Bronchial epithelial cell (primary cell): Measurements from ENCODE around the gene SALL3. TPM values are rescaled to one million over a fixed set of nuclear protein-coding genes. Genes with fewer than 3 reads are reported as not detected.

ENCODE experiments used
- DNase-seq: peaks from one replicate; pipeline ENCODE4 v3.0.0-alpha.2; 2010; ENCODE audit warnings: low read depth
- FAIRE-seq: peaks from 2 replicates; lab custom pipeline; 2011; peaks lifted over from hg19 to GRCh38; lab: Jason Lieb, UNC
- H3K27me3 ChIP-seq: 2 replicates; pipeline ENCODE4 v1.5.1; 2011; ENCODE audit warnings: low read length; ENCODE audit not compliant: control insufficient read depth, insufficient read depth
- H3K36me3 ChIP-seq: 2 replicates; pipeline ENCODE4 v1.5.1; 2011; ENCODE audit warnings: low read length; ENCODE audit not compliant: control insufficient read depth, insufficient read depth
- H3K4me3 ChIP-seq: 2 replicates; pipeline ENCODE4 v1.5.1; 2011; ENCODE audit warnings: mild to moderate bottlenecking, low read depth, low read length, control low read depth
- total RNA-seq: library from RNA; depleted of rRNA; stranded (reverse); fragments of >200 nt; gene quantifications from 2 replicates; pipeline ENCODE4 v1.2.1, GENCODE V29; 2014
- TF ChIP-seq, protein P1 (sequence below): IDR thresholded peaks from 2 replicates; pipeline ENCODE4 v1.5.1; 2011; ENCODE audit warnings: mild to moderate bottlenecking, moderate library complexity, low read length, control low read depth, inconsistent platforms; ENCODE audit not compliant: insufficient read depth, severe bottlenecking

The SALL3 gene
- total RNA-seq, 1 donor from 2014 or later = not detected

GRCh38 chr18:79006106-79006795 is 26.6 kb downstream of the SALL3 start:
- no peak for DNase-seq
- TF ChIP-seq, protein P1, sequence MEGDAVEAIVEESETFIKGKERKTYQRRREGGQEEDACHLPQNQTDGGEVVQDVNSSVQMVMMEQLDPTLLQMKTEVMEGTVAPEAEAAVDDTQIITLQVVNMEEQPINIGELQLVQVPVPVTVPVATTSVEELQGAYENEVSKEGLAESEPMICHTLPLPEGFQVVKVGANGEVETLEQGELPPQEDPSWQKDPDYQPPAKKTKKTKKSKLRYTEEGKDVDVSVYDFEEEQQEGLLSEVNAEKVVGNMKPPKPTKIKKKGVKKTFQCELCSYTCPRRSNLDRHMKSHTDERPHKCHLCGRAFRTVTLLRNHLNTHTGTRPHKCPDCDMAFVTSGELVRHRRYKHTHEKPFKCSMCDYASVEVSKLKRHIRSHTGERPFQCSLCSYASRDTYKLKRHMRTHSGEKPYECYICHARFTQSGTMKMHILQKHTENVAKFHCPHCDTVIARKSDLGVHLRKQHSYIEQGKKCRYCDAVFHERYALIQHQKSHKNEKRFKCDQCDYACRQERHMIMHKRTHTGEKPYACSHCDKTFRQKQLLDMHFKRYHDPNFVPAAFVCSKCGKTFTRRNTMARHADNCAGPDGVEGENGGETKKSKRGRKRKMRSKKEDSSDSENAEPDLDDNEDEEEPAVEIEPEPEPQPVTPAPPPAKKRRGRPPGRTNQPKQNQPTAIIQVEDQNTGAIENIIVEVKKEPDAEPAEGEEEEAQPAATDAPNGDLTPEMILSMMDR = no peak
- H3K36me3 ChIP-seq = no peaks in the 10 kb centered on the region
- no peak overlapping the region for H3K4me3 ChIP-seq
- no peak for FAIRE-seq
- H3K27me3 ChIP-seq = no peaks in the 10 kb centered on the region

GRCh38 chr18:79007440-79007839 is 27.8 kb downstream of the SALL3 start:
- Histone ChIP-seq H3K27me3 (no peaks in the 10 kb centered on the region), H3K4me3 (no peak overlapping the region), H3K36me3 (no peaks in the 10 kb centered on the region)
- DNase-seq (no peak), FAIRE-seq (no peak)
- TF ChIP-seq, protein P1 = no peak

DNA sequence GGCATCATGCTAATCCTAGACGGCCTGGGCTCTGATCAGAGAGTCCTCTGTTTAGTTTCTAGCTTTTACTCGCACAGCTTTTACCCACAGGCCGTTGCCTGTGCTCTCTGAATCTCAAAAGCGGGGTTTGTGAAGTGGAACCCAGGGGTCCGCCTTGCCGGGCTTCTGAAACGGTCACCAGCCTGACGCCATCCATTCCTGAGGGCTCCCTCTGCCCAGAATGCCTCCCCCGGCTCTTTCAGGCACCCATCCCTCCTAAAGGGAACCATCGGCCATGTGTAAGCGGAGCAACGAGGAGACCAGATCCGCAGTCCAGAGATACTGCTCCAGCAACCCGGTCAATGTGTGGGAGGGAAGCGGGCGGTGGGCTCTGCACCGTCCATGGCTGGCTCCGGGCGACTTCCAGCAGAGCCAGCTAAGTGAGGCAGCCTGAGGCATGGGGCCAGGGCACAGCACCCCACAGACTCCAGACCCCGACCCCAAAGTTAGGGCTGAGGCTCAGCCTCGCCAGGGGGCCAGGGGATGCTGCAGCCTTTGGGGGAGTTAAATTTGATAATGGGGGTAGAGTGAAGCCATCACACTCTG is 28.8 kb downstream of the SALL3 start:
- H3K36me3 ChIP-seq = no peaks in the 10 kb centered on the region
- TF ChIP-seq, protein P1 = no peak
- H3K4me3 ChIP-seq = no peak overlapping the region
- no peaks in the 10 kb centered on the region for H3K27me3 ChIP-seq
- no peak for DNase-seq
- no peak for FAIRE-seq

DNA sequence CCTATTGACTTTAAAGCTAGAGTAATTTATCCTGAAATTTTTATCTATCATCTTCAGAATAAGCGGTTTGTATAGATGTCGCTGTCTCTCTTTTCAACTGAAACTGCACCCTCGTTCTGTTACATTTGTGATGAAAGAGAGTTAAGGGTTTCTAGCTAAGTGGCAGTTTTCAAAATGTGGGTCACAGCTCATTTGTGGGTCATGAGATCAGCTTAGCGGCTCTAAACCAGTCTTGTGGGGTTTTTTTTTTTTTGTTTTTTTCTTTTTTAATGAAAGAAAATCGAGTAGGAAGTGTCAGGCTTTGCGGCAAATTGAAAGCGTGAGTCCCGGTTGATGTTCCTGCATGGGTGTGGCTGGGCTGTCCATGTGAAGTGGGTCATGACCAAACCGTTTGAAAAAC is 31.2 kb downstream of the SALL3 start:
- FAIRE-seq = no peak

GRCh38 chr18:79011300-79011870 is 31.8 kb downstream of the SALL3 start:
- no peaks in the 10 kb centered on the region for H3K36me3 ChIP-seq
- no peak overlapping the region for H3K4me3 ChIP-seq
- TF ChIP-seq, protein P1 = no peak
- DNase-seq (no peak), FAIRE-seq (no peak)
- H3K27me3 ChIP-seq = no peaks in the 10 kb centered on the region

More for the DNA sequence above, 31.2 kb downstream of the SALL3 start:
- no peak for DNase-seq
- TF ChIP-seq, protein P1 = no peak
- Histone ChIP-seq H3K36me3 (no peaks in the 10 kb centered on the region), H3K27me3 (no peaks in the 10 kb centered on the region), H3K4me3 (no peak overlapping the region)
